Activated CD4-positive, alpha-beta T cell treated with anti-CD3 and anti-CD28 coated beads, Interleukin-2, amount 10 ng/mL, durations not matched to agents 7 days and 5 days (primary cell): ENCODE results near the gene CDH4. TPM values are rescaled to one million over a fixed set of nuclear protein-coding genes. Genes with fewer than 3 reads are reported as not detected.

Source experiments
- CTCF ChIA-PET: fragments of 350-600 bp; sonication (Branson Sonifier 250); formaldehyde crosslinking; loops from one replicate; lab custom pipeline; 2021; ENCODE audit warnings: antibody characterized with exemption; lab: Charles Lee
- POLR2A ChIA-PET: fragments of 350-600 bp; sonication (Branson Sonifier 250); formaldehyde crosslinking; loops from one replicate; lab custom pipeline; 2021; ENCODE audit warnings: antibody characterized with exemption; lab: Charles Lee
- DNase-seq: peaks from one replicate; pipeline ENCODE4 v3.0.0-alpha.2; 2020
- H3K27ac Mint-ChIP-seq: one replicate; pipeline ENCODE4 v1.8.0; 2021; ENCODE audit warnings: mild to moderate bottlenecking, moderate library complexity, mixed read lengths
- H3K27me3 Mint-ChIP-seq: one replicate; pipeline ENCODE4 v1.8.0; 2021; ENCODE audit warnings: mixed read lengths
- H3K36me3 Mint-ChIP-seq: one replicate; pipeline ENCODE4 v1.8.0; 2021; ENCODE audit warnings: low read depth, mixed read lengths
- H3K4me1 Mint-ChIP-seq: one replicate; pipeline ENCODE4 v1.8.0; 2021; ENCODE audit warnings: mixed read lengths
- H3K4me3 Mint-ChIP-seq: one replicate; pipeline ENCODE4 v1.8.0; 2021; ENCODE audit warnings: mild to moderate bottlenecking, moderate library complexity, mixed read lengths
- H3K9me3 Mint-ChIP-seq: one replicate; pipeline ENCODE4 v1.8.0; 2021; ENCODE audit warnings: mixed read lengths
- total RNA-seq, 2 experiments: library from RNA; stranded (reverse); gene quantifications; one replicate each; pipeline ENCODE4 v1.2.3, GENCODE V29; 2021

Gene CDH4
- total RNA-seq, 2 experiments from 2014 or later, result not detected

- CTCF ChIA-PET, result no interaction called here
- Mint-ChIP-seq H3K27me3 (no peaks in the 10 kb centered on the region), H3K4me3 (no peak overlapping the region), H3K4me1 (no peaks in the 10 kb centered on the region), H3K27ac (no peak overlapping the region), H3K36me3 (no peaks in the 10 kb centered on the region), H3K9me3 (no peaks in the 10 kb centered on the region)
- DNase-seq, result no peak
- POLR2A ChIA-PET, result no interaction called here
These were observed 375.8 kb downstream of the CDH4 start for GRCh38 chr20:61627791-61628415.

- DNase-seq, result no peak
- Mint-ChIP-seq H3K27ac (no peak overlapping the region), H3K36me3 (no peaks in the 10 kb centered on the region), H3K27me3 (no peaks in the 10 kb centered on the region), H3K4me1 (no peaks in the 10 kb centered on the region), H3K9me3 (no peaks in the 10 kb centered on the region), H3K4me3 (no peak overlapping the region)
- POLR2A ChIA-PET, result no interaction called here
- CTCF ChIA-PET, result no interaction called here
These were observed 376.4 kb downstream of the CDH4 start for GRCh38 chr20:61628480-61628879.

GRCh38 chr20:61628901-61629601 lies 377.0 kb downstream of the CDH4 start:
- no peaks in the 10 kb centered on the region for H3K27me3 Mint-ChIP-seq
- no peaks in the 10 kb centered on the region for H3K9me3 Mint-ChIP-seq
- no peaks in the 10 kb centered on the region for H3K36me3 Mint-ChIP-seq
- CTCF ChIA-PET, result no interaction called here
- POLR2A ChIA-PET, result no interaction called here
- no peak overlapping the region for H3K27ac Mint-ChIP-seq
- no peaks in the 10 kb centered on the region for H3K4me1 Mint-ChIP-seq
- DNase-seq, result no peak
- H3K4me3 Mint-ChIP-seq, result no peak overlapping the region

- DNase-seq, result no peak
- Mint-ChIP-seq H3K9me3 (peaks cover 2% of the 10 kb centered on the region), H3K27ac (no peak overlapping the region), H3K36me3 (no peaks in the 10 kb centered on the region), H3K27me3 (no peaks in the 10 kb centered on the region), H3K4me3 (no peak overlapping the region), H3K4me1 (no peaks in the 10 kb centered on the region)
- ChIA-PET POLR2A (no interaction called here), CTCF (interaction anchor here (0.6 kb wide), 1 partner anchor 957 kb away, joined by 3 read pairs; no protein-coding TSS in a partner anchor)
These were observed 377.7 kb downstream of the CDH4 start for GRCh38 chr20:61629602-61630390.

GRCh38 chr20:61630391-61630650 lies 378.3 kb downstream of the CDH4 start:
- peaks cover 2% of the 10 kb centered on the region for H3K9me3 Mint-ChIP-seq
- H3K27me3 Mint-ChIP-seq, result no peaks in the 10 kb centered on the region
- POLR2A ChIA-PET, result no interaction called here
- no peaks in the 10 kb centered on the region for H3K36me3 Mint-ChIP-seq
- H3K27ac Mint-ChIP-seq, result no peak overlapping the region
- no peaks in the 10 kb centered on the region for H3K4me1 Mint-ChIP-seq
- no peak for DNase-seq
- H3K4me3 Mint-ChIP-seq, result no peak overlapping the region
- CTCF ChIA-PET, result interaction anchor here (0.6 kb wide), 1 partner anchor 957 kb away, joined by 3 read pairs; no protein-coding TSS in a partner anchor

- DNase-seq, result no peak
- H3K4me1 Mint-ChIP-seq, result no peaks in the 10 kb centered on the region
- no peaks in the 10 kb centered on the region for H3K27me3 Mint-ChIP-seq
- POLR2A ChIA-PET, result no interaction called here
- no peak overlapping the region for H3K4me3 Mint-ChIP-seq
- CTCF ChIA-PET, result no interaction called here
- H3K9me3 Mint-ChIP-seq, result peaks cover 2% of the 10 kb centered on the region
- H3K36me3 Mint-ChIP-seq, result no peaks in the 10 kb centered on the region
- no peak overlapping the region for H3K27ac Mint-ChIP-seq
These were observed 378.8 kb downstream of the CDH4 start for GRCh38 chr20:61630816-61631215.

- CTCF ChIA-PET, result no interaction called here
- H3K9me3 Mint-ChIP-seq, result peaks cover 2% of the 10 kb centered on the region
- no peak overlapping the region for H3K27ac Mint-ChIP-seq
- no peak overlapping the region for H3K4me3 Mint-ChIP-seq
- no peaks in the 10 kb centered on the region for H3K36me3 Mint-ChIP-seq
- H3K27me3 Mint-ChIP-seq, result no peaks in the 10 kb centered on the region
- no peak for DNase-seq
- POLR2A ChIA-PET, result no interaction called here
- H3K4me1 Mint-ChIP-seq, result no peaks in the 10 kb centered on the region
These were observed 379.7 kb downstream of the CDH4 start for GRCh38 chr20:61631751-61632150.

GRCh38 chr20:61633004-61633403 lies 380.9 kb downstream of the CDH4 start:
- POLR2A ChIA-PET, result no interaction called here
- Mint-ChIP-seq H3K27me3 (no peaks in the 10 kb centered on the region), H3K4me3 (no peak overlapping the region), H3K36me3 (no peaks in the 10 kb centered on the region), H3K4me1 (no peaks in the 10 kb centered on the region), H3K9me3 (peaks cover 2% of the 10 kb centered on the region), H3K27ac (no peak overlapping the region)
- no peak for DNase-seq
- CTCF ChIA-PET, result no interaction called here

GRCh38 chr20:61634376-61635145 lies 382.5 kb downstream of the CDH4 start:
- DNase-seq, result no peak
- Mint-ChIP-seq H3K27me3 (no peaks in the 10 kb centered on the region), H3K9me3 (peaks cover 2% of the 10 kb centered on the region), H3K4me1 (no peaks in the 10 kb centered on the region), H3K36me3 (no peaks in the 10 kb centered on the region), H3K27ac (peak overlapping the region; percentile 3), H3K4me3 (no peak overlapping the region)
- POLR2A ChIA-PET, result no interaction called here
- CTCF ChIA-PET, result interaction anchor here (0.5 kb wide), 1 partner anchor 26 kb away, joined by 3 read pairs; no protein-coding TSS in a partner anchor

- ChIA-PET CTCF (no interaction called here), POLR2A (no interaction called here)
- no peak overlapping the region for H3K4me3 Mint-ChIP-seq
- DNase-seq, result no peak
- H3K36me3 Mint-ChIP-seq, result no peaks in the 10 kb centered on the region
- H3K27ac Mint-ChIP-seq, result no peak overlapping the region
- H3K9me3 Mint-ChIP-seq, result peaks cover 2% of the 10 kb centered on the region
- no peaks in the 10 kb centered on the region for H3K4me1 Mint-ChIP-seq
- H3K27me3 Mint-ChIP-seq, result no peaks in the 10 kb centered on the region
These were observed 383.8 kb downstream of the CDH4 start for GRCh38 chr20:61635721-61636455.

- H3K27ac Mint-ChIP-seq, result no peak overlapping the region
- H3K9me3 Mint-ChIP-seq, result peaks cover 2% of the 10 kb centered on the region
- DNase-seq, result no peak
- ChIA-PET POLR2A (no interaction called here), CTCF (no interaction called here)
- no peaks in the 10 kb centered on the region for H3K4me1 Mint-ChIP-seq
- H3K36me3 Mint-ChIP-seq, result no peaks in the 10 kb centered on the region
- no peaks in the 10 kb centered on the region for H3K27me3 Mint-ChIP-seq
- H3K4me3 Mint-ChIP-seq, result no peak overlapping the region
These were observed 384.6 kb downstream of the CDH4 start for GRCh38 chr20:61636531-61637116.
